Amniotic stem cell (primary cell): ENCODE data around the gene CNOT2.
"Not testable (repeated sequence)": the region's sequence is repeated elsewhere in the genome, so short reads cannot be mapped to it uniquely, and the experiment has no call there.

Source experiments
- DNase-seq: peaks from one replicate; lab custom pipeline; 2025; lab: John Stamatoyannopoulos, UW

Gene CNOT2

DNA sequence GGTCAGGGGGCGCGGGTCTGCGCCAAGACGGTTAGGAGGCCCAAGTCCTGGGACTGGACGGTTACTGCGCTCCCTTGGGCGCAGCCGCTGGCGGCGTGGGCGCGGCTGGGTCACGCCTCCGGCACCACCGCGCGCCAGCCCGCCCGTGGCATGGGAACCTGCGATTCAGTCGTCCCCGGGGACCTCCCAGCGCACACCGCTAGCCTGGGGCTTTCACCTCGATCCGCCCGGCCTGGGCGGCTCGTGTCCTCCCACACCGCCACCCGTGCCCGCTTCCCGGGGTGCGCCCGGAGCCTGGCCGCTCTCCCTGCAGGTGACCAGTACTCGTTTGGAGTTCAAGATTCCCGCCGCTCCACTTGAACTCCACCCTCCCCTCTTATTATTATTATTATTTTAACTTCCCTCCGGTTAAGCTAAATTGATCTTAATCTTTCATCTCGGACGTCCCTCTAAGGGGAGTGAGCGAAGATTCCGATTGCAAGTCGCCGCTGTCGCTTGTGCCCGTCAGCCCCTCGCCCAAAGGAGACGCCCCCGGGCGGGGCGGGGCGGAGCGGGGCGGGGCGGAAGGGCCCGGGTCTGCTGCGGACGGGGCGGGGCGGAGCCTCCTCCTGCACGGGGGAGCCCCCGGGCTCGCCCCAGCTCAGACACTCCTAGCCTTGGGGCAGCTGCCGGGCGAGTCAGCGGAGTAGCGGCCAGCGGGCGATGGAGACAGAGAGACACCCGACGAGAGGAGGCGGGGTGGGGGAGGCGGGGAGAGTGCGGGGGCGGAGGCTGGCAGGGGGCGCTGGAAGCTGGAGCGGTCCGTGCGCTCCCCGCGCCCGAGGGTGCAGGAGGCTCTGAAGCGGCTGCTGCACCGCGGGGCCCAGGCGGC lies 122.7 kb downstream of the CNOT2 start, which contains the start of gene KCNMB4:
Gene KCNMB4, plus strand, starts transcription at position 643 of the 871 bp plus-strand sequence. CDS start 445 bp downstream, outside the sequence.
- no peak for DNase-seq

DNA sequence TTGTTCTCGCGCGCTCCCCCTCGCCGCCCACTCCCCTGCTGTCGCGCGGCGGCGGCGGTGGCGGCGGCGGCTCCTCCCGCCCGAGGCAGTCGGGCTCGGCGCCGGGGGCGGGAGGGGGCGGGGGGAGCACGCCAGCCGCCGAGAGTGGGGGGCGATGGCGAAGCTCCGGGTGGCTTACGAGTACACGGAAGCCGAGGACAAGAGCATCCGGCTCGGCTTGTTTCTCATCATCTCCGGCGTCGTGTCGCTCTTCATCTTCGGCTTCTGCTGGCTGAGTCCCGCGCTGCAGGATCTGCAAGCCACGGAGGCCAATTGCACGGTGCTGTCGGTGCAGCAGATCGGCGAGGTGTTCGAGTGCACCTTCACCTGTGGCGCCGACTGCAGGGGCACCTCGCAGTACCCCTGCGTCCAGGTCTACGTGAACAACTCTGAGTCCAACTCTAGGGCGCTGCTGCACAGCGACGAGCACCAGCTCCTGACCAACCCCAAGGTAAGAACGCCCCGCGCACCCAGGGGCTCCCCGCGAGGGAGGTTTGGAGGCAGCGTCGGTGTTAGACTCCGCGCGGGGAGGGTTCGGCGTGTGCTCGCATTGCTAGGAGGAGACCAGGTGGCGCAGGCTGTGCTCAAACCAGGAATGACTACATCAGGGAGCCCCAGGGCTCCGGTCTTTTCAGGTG lies 123.5 kb downstream of the CNOT2 start:
- DNase-seq: no peak

- DNase-seq: no peak
Observed at GRCh38 chr12:70367258-70368141, 124.3 kb downstream of the CNOT2 start.

DNA sequence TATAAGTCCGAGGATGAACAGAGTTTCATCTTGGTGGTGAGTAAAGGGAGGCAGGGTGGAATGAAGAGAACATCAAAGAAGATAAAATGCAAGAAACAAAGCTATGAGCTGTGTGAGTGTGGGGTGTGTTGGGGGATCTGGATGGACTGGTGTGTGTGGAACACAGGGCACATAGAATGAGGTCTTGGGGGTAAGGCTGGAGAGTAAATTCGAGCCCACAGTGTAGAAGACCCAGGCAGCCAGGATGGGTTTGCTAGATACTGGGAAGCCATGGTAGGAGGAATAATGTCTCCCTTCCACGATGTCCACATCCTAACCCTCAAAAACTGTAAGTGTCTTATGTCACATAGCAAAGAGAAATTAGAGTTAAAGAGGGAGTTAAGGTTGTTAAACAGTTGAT lies 129.6 kb downstream of the CNOT2 start:
- no peak for DNase-seq

- DNase-seq: no peak
Observed at GRCh38 chr12:70379846-70380245, 136.6 kb downstream of the CNOT2 start.

GRCh38 chr12:70383484-70383883 lies 140.3 kb downstream of the CNOT2 start:
- DNase-seq: no peak

GRCh38 chr12:70383886-70384285 lies 140.7 kb downstream of the CNOT2 start:
- no peak for DNase-seq

GRCh38 chr12:70386771-70387170 lies 143.5 kb downstream of the CNOT2 start:
- no peak for DNase-seq

DNA sequence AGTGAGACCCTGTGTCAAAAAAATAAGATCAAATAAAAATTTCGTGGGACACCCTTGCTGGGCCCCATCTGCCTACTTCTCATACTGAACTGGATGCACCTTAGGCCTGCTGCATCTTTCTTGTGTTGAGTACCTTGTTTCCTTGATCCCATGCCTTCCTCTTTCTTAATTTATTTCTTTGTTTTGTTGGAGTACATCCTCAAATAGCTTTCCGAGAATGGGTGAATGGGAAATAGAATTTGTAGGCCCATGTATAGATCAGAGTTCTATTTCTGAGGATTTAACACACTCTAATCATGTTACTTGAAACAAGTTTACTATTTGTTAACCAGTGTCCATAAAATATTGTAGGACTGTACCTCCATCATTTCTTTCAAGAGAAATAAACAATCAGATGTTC lies 146.4 kb downstream of the CNOT2 start:
- no peak for DNase-seq

- not testable (repeated sequence) for DNase-seq
Observed at GRCh38 chr12:70392631-70393030, 149.4 kb downstream of the CNOT2 start.

DNA sequence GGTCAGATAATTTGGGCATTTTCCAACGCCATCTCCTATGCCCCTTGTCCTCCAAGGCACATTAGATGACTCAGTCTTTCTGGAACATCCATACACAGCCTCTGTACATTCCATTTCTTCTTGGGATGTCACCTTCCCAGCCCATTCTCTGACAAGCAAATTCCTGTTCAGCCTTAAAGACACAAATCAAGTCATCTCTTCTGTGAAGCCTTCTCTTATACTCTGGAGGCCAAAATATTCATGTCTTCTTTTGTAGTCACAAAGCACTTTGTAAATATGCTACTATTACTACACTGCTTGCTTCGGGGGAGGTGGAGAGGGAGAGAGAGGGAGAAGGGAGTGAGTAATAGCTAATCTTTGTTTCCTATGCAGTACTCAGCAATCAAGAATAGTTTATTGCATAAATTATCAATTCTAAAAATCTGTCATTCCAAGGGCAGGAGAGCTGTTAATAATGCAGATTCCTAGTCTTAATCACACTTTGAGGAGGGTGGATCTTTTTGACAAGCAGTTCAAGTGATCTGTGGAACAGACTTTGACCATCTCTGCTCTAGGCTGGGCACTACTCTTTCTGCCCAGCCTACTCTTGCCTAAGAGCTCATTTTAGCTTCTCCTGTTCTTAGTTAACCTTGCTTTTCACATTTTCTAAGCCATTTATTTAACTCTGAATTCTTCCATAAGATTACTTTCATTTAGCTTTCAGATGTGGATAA lies 150.7 kb downstream of the CNOT2 start:
- peak; percentile 8 for DNase-seq

DNA sequence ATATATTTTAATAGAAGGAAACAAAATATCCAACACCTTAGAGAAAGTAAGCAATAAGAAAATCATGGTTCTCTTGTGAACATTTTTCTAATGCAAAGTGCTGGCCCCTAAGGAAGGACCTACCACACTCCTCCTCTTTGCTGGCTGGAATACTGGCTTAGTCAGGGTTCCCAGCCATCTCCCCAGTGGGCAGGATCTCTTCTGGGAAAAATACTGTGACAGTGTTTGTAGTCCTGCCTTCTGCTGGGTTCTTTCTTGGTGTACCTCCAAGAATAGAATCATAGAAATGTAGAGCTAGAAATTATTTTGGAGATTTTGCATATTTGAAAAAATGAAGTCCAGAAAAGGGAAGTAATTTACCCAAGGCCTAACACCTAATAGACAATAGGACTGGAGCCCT lies 154.8 kb downstream of the CNOT2 start:
- DNase-seq: no peak

GRCh38 chr12:70398862-70399261 lies 155.6 kb downstream of the CNOT2 start:
- DNase-seq: no peak

DNA sequence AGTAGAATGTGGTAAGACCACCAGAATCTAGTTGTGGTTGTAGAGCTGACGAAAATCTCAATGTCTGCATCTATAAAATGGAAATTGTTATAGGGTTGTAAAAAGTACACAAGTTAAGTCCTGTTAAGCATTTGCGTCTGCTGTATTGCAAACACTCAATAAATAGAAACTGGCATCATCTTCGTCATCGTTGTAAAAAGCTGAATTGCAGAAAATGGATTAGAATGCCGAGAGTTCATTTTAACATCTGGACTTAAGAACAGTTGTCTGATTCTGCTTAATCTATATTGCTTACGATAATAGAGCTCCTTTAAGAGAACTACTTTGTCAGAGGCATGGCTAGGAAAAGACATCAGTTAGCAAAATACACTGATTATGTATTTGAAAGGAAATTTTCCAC lies 156.1 kb downstream of the CNOT2 start:
- no peak for DNase-seq

GRCh38 chr12:70400124-70400523 lies 156.9 kb downstream of the CNOT2 start:
- no peak for DNase-seq

DNA sequence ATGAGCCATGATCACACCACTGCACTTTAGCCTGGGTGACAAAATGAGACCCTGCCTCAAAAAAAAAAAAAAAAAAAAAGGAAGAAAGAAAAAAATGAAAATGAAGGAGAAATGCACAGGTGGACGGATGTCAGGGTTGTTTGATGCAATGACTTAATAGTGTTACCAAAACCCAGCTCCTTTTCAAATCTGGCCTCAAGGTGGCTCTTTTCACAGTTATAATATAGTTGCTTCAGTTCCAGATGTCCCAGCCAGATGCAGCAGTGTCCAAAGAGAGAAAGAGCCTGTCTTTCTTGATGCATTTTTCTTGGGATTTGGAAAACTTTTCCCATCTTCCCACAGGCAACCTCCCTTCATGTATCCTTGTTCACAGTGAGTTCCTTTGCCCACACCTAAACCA lies 159.4 kb downstream of the CNOT2 start:
- no peak for DNase-seq

DNA sequence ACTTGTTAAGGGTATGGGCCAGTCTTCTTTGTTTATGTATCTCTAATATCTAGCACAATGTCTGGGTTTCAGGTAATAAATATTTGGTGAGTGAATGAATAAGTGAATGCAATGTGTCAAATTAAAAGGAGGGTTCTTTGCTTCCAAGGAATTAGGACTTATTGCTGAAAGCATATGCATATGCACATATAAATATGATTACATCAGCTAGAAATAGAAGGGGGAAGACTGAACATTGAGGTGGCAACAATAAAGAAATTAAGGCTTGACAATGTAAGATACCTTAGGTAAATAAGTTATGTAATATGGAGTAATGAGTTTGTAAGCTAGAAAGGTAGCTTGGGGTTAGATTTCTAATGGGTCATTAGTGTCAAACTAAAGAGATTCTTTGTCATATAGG lies 160.6 kb downstream of the CNOT2 start:
- DNase-seq: no peak
